Natural killer cell treated with Interleukin-12 subunit alpha and Interleukin-12 subunit beta and Interleukin-15 and Interleukin-18, amount 100 ng/mL, for 72 hours (primary cell): ENCODE results near the gene IPO5. TPM values are rescaled to one million over a fixed set of nuclear protein-coding genes. Genes with fewer than 3 reads are reported as not detected.
"Not testable (repeated sequence)": the region's sequence is repeated elsewhere in the genome, so short reads cannot be mapped to it uniquely, and the experiment has no call there.

ENCODE experiments used
- ATAC-seq, 2 donors: fragments of 150-1000 bp; cut with Tn5 transposase in 1 of 2; sonication (Bioruptor Pico), chemical (Tn5 transposase) in 1 of 2; 2 replicates each; pipeline ENCODE4 v1.10.0; 2021
- DNase-seq: peaks from one replicate; pipeline ENCODE4 v3.0.0; 2022; ENCODE audit warnings: low spot score
- H3K27ac Mint-ChIP-seq, 2 donors: 1 replicate in 1 of 2; 2 replicates in 1 of 2; pipeline ENCODE4 v1.8.0; 2022; ENCODE audit warnings: mixed read lengths in 2 of 2, mild to moderate bottlenecking in 1 of 2, moderate library complexity in 1 of 2
- H3K27me3 Mint-ChIP-seq, 2 donors: 1 replicate in 1 of 2; 2 replicates in 1 of 2; pipeline ENCODE4 v1.8.0; 2022; ENCODE audit warnings: mixed read lengths in 2 of 2
- H3K36me3 Mint-ChIP-seq: one replicate; pipeline ENCODE4 v1.8.0; 2022; ENCODE audit warnings: mixed read lengths
- H3K4me1 Mint-ChIP-seq, 2 donors: 1 replicate in 1 of 2; 2 replicates in 1 of 2; pipeline ENCODE4 v1.8.0; 2022; ENCODE audit warnings: low read depth in 2 of 2, mixed read lengths in 2 of 2, mild to moderate bottlenecking in 1 of 2
- H3K4me3 Mint-ChIP-seq: one replicate; pipeline ENCODE4 v1.8.0; 2022; ENCODE audit warnings: mixed read lengths
- H3K9me3 Mint-ChIP-seq: 2 replicates; pipeline ENCODE4 v1.8.0; 2022; ENCODE audit warnings: mixed read lengths
- total RNA-seq, 2 donors: library from RNA; stranded (reverse); gene quantifications; one replicate each; pipeline ENCODE4 v1.2.3, GENCODE V29; 2022

IPO5 gene
- total RNA-seq, 2 donors from 2014 or later = 138 to 295 TPM

DNA sequence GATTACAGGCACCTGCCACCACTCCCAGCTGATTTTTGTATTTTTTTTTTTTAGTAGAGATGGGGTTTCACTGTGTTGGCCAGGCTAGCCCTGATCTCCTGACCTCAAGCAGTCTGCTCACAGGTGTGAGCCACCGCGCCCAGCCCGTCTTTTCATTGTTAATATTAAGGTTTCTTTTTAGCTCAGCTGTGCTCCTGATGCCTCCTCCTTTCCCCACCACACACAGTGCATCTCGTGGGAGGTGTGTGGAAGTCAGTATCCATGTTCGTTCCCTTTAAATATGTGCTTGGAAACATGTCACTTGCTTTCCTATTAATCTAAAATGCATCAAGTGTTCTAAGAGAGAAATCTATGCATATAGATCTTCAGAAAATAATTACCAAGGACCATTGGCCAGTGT is 53.5 kb downstream of the IPO5 start:
- H3K4me3 Mint-ChIP-seq = no peak overlapping the region
- H3K36me3 Mint-ChIP-seq = peaks cover 62% of the 10 kb centered on the region
- peaks cover 0 to 3% of the 10 kb centered on the region in 2 donors for H3K4me1 Mint-ChIP-seq
- H3K9me3 Mint-ChIP-seq = no peaks in the 10 kb centered on the region
- ATAC-seq (no peak), DNase-seq (no peak)
- H3K27me3 Mint-ChIP-seq = no peaks in the 10 kb centered on the region
- no peak overlapping the region for H3K27ac Mint-ChIP-seq

DNA sequence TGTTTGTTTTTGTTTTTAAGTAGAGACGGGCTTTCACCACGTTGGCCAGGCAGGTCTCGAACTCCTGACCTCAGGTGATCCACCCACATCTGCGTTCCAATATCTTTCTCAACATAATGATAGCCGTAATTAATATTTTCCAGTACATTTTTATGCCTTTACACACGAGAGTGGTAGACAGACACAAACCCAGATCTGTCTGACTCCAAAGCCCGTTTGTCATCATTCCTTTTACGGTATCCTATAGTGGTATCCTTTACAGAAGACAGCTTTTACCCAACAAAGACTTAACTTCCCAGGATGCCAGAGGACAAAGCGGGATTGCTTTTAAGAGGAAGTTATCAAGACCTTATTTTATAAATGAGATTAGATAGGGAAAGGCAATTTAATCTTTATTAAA is 59.8 kb downstream of the IPO5 start:
- ATAC-seq = no peak
- no peak overlapping the region for H3K27ac Mint-ChIP-seq
- no peak overlapping the region for H3K4me3 Mint-ChIP-seq
- peaks cover 33% of the 10 kb centered on the region for H3K36me3 Mint-ChIP-seq
- H3K27me3 Mint-ChIP-seq = no peaks in the 10 kb centered on the region
- no peak for DNase-seq
- H3K9me3 Mint-ChIP-seq = no peaks in the 10 kb centered on the region
- H3K4me1 Mint-ChIP-seq = peaks cover 3 to 5% of the 10 kb centered on the region in 2 donors

DNA sequence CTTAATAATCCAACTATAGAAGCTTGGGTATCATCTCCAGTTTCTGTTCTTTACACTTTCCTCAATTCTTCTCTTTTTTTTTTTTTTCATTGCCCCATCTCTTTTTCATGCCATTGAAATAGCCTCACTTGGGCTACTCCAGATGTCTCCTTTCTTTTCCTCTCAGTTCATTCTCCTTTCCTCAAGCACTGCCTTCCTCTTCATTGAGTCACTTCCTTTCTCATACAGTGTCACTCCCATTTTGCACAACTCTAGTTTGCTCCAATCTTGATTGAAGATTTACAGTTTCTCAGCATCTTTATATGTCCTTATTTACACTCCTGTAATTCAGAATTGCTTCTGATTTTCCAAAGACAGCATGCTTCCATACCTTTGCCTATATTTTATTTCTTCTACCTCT is 61.3 kb downstream of the IPO5 start:
- DNase-seq (no peak), ATAC-seq (no peak)
- H3K4me1 Mint-ChIP-seq = peaks cover 3 to 5% of the 10 kb centered on the region in 2 donors
- no peak overlapping the region for H3K27ac Mint-ChIP-seq
- no peak overlapping the region for H3K4me3 Mint-ChIP-seq
- H3K36me3 Mint-ChIP-seq = peaks cover 28% of the 10 kb centered on the region
- H3K27me3 Mint-ChIP-seq = no peaks in the 10 kb centered on the region
- no peaks in the 10 kb centered on the region for H3K9me3 Mint-ChIP-seq

DNA sequence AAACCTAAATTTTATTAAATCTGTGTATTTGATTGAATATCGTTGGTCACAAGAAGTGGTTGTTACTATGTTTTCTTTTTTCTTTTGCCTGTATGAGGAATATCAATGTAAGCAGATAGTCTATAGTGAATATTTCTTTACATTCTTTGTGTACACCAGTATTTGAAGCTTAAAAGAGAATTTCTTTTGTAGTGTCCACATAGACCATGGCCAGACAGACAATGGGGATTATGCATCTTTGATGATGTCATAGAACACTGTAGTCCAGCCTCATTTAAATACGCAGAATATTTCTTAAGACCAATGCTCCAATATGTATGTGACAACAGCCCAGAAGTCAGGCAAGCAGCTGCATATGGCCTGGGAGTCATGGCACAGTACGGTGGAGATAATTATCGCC is 64.8 kb downstream of the IPO5 start:
- H3K4me1 Mint-ChIP-seq = peaks cover 3 to 5% of the 10 kb centered on the region in 2 donors
- no peaks in the 10 kb centered on the region for H3K9me3 Mint-ChIP-seq
- no peak overlapping the region for H3K27ac Mint-ChIP-seq
- H3K27me3 Mint-ChIP-seq = no peaks in the 10 kb centered on the region
- DNase-seq = no peak
- no peak overlapping the region for H3K4me3 Mint-ChIP-seq
- ATAC-seq = no peak
- H3K36me3 Mint-ChIP-seq = peaks cover 37% of the 10 kb centered on the region

DNA sequence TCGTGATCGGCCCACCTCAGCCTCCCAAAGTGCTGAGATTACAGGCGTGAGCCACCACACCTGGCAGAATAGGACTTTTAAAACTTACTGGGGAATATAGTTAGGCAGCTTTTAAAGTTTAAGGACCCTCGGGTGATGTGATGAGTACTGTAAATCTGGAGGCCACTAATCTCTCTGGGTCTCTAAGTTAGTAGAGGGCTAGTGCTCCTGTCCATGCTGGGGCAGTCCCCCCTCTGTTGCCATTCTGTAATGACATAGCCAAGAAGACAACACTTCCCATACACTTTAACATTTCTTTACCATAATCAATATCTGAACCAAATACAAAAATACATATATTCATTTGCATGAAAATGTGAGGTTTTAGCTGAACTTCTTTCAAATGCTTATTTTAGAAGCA is 65.7 kb downstream of the IPO5 start:
- Mint-ChIP-seq H3K36me3 (peaks cover 38% of the 10 kb centered on the region), H3K27me3 (no peaks in the 10 kb centered on the region), H3K27ac (no peak overlapping the region), H3K4me1 (peaks cover 3 to 5% of the 10 kb centered on the region in 2 donors), H3K4me3 (no peak overlapping the region), H3K9me3 (no peaks in the 10 kb centered on the region)
- DNase-seq (no peak), ATAC-seq (no peak)

DNA sequence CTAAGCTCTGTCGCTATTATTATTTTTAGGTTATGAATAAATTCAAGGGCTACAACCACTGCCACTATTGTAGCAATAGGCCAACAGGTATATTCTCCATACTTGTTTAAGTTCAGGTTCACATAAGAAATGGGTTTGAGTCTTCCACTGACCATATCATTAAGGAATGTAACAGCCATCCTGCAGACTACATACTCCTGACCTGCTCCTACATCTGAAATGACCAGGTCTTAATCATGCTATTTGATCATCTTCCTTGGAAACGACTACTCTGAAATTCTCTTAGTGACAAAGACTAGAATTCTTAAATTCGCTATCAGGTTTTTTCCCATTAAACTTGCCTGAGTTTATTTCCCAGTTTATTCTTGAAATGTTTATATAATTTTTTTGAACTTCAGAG is 66.8 kb downstream of the IPO5 start:
- Mint-ChIP-seq H3K4me1 (no peaks in the 10 kb centered on the region), H3K36me3 (peaks cover 31% of the 10 kb centered on the region), H3K4me3 (no peak overlapping the region), H3K9me3 (no peaks in the 10 kb centered on the region), H3K27ac (no peak overlapping the region), H3K27me3 (no peaks in the 10 kb centered on the region)
- ATAC-seq = no peak
- no peak for DNase-seq

DNA sequence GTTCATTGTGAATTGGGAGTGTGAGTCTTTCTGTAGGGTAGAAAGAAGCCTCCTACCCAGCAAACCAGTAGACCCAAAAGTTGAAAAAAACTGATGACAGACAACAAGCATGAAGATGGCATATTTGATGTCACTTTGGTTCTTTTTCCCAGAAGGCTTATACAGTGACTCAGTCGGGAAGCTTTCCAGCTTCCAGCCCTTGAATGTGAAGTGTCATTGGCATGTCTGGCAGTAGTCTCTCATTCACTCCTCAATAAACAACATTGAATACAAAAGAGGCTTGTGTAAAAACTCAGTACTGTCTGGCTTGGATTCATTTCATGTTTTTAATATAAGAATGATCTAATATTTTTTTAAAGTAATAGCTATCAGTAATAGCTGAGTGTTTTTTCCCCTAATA is 68.7 kb downstream of the IPO5 start:
- Mint-ChIP-seq H3K4me1 (peaks cover 0 to 4% of the 10 kb centered on the region in 2 donors), H3K4me3 (no peak overlapping the region), H3K27ac (no peak overlapping the region), H3K9me3 (no peaks in the 10 kb centered on the region), H3K36me3 (peaks cover 29% of the 10 kb centered on the region), H3K27me3 (no peaks in the 10 kb centered on the region)
- no peak for DNase-seq
- no peak for ATAC-seq

DNA sequence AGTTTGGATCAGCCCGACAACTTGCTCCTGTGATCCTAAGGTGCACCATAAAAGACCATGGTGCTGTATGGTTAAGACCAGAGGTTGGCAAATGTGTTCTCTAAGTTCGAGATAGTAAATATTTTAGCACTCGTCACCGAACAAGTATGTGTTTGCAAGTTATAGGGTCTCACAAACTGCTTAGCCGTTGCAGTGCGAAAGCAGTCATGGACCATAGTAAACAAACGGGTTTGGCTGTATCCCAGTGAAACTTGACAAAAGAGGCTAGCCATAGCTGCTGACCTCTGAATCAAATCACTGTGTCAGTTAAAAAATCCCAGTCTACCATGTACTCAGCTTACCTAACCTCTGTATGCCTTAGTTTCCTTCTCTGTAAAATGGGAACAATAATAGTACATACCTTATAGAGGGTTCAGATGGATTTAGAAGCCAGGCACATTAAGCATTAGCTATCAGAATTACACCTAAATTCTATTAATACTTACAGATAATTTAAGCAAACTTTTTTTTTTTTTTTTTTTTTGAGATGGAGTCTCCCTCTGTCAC is 72.1 kb downstream of the IPO5 start:
- Mint-ChIP-seq H3K4me1 (peaks cover 0 to 4% of the 10 kb centered on the region in 2 donors), H3K36me3 (peaks cover 18% of the 10 kb centered on the region), H3K4me3 (no peak overlapping the region), H3K9me3 (no peaks in the 10 kb centered on the region), H3K27me3 (no peaks in the 10 kb centered on the region), H3K27ac (no peak overlapping the region)
- DNase-seq (no peak), ATAC-seq (no peak)

DNA sequence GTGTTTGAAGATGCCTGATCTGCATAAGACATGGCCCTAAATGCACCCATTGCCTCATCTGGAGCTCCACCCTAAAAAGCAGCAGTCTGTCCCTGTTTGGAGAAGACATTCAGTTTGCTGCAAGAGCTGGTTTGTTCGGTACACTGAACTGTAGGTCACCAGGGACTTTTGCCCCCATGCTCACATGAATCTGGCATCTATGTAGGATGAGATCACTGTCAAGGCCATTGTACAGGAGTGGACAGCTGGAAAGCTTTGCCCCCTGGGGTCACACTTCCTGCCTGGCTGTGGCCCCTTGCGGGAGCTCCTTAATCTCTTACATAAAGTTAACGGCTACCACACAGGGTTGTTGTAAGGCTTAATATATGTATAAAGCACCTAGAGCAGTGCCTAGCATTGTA is 73.0 kb downstream of the IPO5 start:
- H3K36me3 Mint-ChIP-seq = peaks cover 16% of the 10 kb centered on the region
- H3K4me1 Mint-ChIP-seq = peaks cover 0 to 4% of the 10 kb centered on the region in 2 donors
- H3K27ac Mint-ChIP-seq = no peak overlapping the region
- no peaks in the 10 kb centered on the region for H3K27me3 Mint-ChIP-seq
- H3K4me3 Mint-ChIP-seq = no peak overlapping the region
- DNase-seq (no peak), ATAC-seq (no peak)
- no peaks in the 10 kb centered on the region for H3K9me3 Mint-ChIP-seq

DNA sequence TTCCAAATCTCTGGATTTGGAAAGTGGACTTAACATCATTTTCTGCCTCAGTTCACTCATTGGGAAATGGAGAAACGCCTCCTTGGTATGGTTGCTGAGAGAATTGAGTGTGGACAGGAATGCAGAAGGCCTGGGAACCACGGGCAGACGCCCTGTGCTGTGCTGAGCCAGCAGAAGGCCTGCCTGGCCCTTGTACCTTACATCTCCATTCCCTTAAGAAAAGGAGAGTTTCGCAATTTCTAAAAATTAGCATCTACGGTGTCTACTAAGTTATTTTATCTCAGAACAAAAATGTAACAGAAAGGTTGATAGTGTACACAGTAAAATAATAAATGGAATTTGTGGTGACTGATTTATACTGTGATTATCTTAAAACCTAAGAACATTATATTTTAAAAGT is 78.7 kb downstream of the IPO5 start:
- Mint-ChIP-seq H3K36me3 (no peaks in the 10 kb centered on the region), H3K4me3 (no peak overlapping the region), H3K9me3 (no peaks in the 10 kb centered on the region), H3K27me3 (no peaks in the 10 kb centered on the region), H3K27ac (no peak overlapping the region), H3K4me1 (no peaks in the 10 kb centered on the region)
- DNase-seq = no peak
- ATAC-seq = no peak

DNA sequence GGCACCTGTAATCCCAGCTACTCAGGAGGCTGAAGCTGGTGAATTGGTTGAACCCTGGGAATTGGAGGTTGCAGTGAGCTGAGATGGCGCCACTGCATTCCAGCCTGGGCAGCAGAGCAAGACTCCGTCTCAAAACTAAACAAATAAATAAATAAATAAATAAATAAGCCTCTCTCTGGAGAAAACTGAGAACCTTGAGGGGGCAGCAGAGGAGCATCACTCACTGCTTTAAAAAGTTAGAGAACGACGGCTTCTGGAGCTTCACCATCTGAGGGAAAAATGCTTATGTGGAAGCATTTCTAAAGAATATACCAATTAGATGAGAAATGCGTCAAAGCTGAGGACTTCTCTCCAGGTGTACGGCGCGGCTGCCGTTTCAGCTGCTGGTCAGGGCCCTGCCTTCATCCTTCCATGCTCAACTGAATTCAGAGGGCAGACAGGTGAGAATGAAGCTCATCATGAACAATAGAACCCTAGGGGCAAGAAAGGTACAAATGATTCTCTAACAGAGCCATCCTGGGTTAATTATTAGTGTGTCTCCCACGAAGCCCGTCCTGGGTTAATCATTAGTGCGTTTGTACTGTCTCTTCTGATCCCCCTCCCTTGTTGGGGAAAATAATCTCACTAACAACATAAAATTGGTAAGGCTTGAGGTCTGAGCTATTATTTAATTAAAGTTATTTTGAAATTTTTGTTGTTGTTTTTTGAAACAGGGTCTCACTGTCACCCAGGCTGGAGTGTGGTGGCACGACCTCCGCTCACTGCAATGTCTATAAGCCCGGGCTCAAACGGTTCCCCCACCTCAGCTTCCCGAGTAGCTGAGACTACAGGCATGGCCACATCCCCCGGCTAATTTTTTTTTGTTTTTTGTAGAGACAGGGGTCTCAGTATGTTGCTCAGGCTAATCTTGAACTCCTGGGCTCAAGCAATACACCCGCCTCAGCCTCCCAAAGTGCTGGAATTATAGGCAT is 80.1 kb downstream of the IPO5 start:
- H3K27ac Mint-ChIP-seq = no peak overlapping the region
- ATAC-seq = no peak
- no peaks in the 10 kb centered on the region for H3K27me3 Mint-ChIP-seq
- no peak overlapping the region for H3K4me3 Mint-ChIP-seq
- no peaks in the 10 kb centered on the region for H3K9me3 Mint-ChIP-seq
- H3K4me1 Mint-ChIP-seq = no peaks in the 10 kb centered on the region
- no peaks in the 10 kb centered on the region for H3K36me3 Mint-ChIP-seq
- DNase-seq = no peak

DNA sequence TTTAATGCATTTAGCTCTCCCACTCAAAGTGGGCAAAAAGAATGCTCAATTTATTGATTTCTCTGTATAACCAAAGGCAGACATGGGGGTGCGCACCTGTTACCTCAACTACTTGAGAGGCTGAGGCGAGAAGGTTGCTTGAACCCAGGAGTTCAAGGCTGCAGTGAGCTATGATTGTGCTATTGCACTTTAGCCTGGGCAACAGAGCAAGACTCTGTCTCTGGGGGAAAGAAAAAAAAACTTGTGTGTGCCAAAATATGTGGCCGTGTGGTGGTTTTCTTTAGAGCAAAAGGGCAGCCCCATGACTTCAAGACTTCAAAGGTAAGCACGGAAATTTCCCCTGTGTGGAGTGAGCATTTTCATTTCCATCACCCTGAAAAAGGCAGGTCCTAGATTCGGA is 81.9 kb downstream of the IPO5 start:
- no peak overlapping the region for H3K4me3 Mint-ChIP-seq

DNA sequence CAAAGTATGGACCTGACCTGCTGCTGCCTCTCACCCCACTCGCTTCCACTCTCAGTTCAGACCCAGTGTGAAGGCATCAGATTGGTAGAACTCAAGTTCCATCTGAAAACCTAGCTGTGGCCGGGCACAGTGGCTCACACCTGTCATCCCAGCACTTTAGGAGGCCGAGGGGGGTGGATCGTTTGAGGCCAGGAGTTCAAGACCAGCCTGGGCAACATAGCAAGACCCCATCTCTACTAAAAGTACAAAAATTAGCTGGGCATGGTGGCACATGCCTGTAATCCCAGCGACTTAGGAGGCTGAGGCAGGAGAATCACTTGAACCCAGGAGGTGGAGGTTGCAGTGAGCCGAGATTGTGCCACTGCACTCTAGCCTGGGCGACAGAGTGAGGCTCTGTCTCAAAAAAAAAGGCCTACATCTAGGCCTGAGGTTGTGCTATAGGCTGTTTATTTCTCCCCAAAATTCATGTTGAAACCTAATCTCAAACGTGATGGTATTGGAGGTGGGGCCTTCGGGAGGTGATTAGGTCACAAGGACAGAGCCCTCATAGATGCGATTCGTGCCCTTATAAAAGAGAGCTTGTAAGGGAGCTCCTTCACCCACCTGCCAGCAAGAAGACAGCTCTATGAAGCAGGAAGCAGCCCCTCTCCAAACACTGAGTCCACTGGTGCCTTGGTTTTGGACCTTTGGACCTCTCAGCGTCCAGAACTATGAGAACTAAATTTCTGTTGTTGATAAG is 83.3 kb downstream of the IPO5 start:
- peak in 1 of 2 donors; percentile 48 for ATAC-seq
- not testable (repeated sequence) for H3K27ac Mint-ChIP-seq, H3K4me3 Mint-ChIP-seq, H3K9me3 Mint-ChIP-seq, DNase-seq, H3K27me3 Mint-ChIP-seq, H3K36me3 Mint-ChIP-seq, H3K4me1 Mint-ChIP-seq

More for the DNA sequence above, 81.9 kb downstream of the IPO5 start:
- Mint-ChIP-seq H3K36me3 (no peaks in the 10 kb centered on the region), H3K4me1 (no peaks in the 10 kb centered on the region), H3K27ac (no peak overlapping the region), H3K9me3 (no peaks in the 10 kb centered on the region), H3K27me3 (peaks cover 0 to 7% of the 10 kb centered on the region in 2 donors)
- no peak for DNase-seq
- no peak for ATAC-seq

DNA sequence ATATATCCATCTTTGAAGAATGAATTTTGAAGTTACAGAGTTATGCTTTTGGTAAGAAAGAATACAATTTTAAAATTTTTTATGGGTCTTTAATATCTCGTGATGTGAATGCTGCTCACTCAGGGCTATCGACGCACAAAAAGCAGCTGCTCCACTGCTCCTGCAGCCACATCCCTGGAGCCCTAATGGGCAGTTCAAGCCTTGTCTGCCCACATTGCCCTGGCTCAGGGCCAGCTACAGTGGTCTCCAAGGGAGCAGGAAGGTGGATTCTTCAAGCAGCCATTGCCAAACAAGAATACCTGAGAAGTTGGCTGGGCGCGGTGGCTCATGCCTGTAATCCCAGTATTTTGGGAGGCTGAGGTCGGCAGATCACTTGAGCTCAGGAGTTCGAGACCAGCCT is 85.8 kb downstream of the IPO5 start:
- H3K36me3 Mint-ChIP-seq = no peaks in the 10 kb centered on the region
- ATAC-seq = no peak

More for the DNA sequence above, 85.8 kb downstream of the IPO5 start:
- H3K27ac Mint-ChIP-seq = no peak overlapping the region
- DNase-seq = no peak
- H3K27me3 Mint-ChIP-seq = peaks cover 3 to 8% of the 10 kb centered on the region in 2 donors
- H3K4me1 Mint-ChIP-seq = no peaks in the 10 kb centered on the region
- no peaks in the 10 kb centered on the region for H3K9me3 Mint-ChIP-seq
- no peak overlapping the region for H3K4me3 Mint-ChIP-seq
